HepG2 (cell line): ENCODE data around the gene SSC5D.

ENCODE experiments used
- AHR ChIP-seq: IDR thresholded peaks from 2 replicates; pipeline ENCODE4 v1.6.1; 2018; ENCODE audit warnings: missing genetic modification reagents, missing compliant biosample characterization
- BHLHE40 ChIP-seq: IDR thresholded peaks from 2 replicates; pipeline ENCODE4 v1.6.1; 2011; ENCODE audit warnings: low read length, improper control_type of control experiment
- FOSL2 ChIP-seq: sonication (generic); formaldehyde crosslinking; IDR thresholded peaks from 2 replicates; pipeline ENCODE4 v1.4.0; 2020; ENCODE audit warnings: missing genetic modification reagents
- FOXM1 ChIP-seq: sonication (generic); formaldehyde crosslinking; IDR thresholded peaks from 2 replicates; pipeline ENCODE4 v1.5.0; 2020; ENCODE audit warnings: missing genetic modification reagents
- KDM5A ChIP-seq: fragments of 200-600 bp; sonication (generic); IDR thresholded peaks from 2 replicates; pipeline ENCODE4 v1.7.0; 2018; ENCODE audit warnings: antibody characterized with exemption, mild to moderate bottlenecking, low read length, borderline replicate concordance
- MTA3 ChIP-seq: sonication (generic); formaldehyde crosslinking; IDR thresholded peaks from 2 replicates; pipeline ENCODE4 v1.4.0; 2020; ENCODE audit warnings: missing genetic modification reagents
- RAD21 ChIP-seq: fragments of 450-650 bp; formaldehyde crosslinking; IDR thresholded peaks from 2 replicates; pipeline ENCODE4 v1.5.0; 2020; ENCODE audit warnings: mild to moderate bottlenecking
- TCF7L2 ChIP-seq: IDR thresholded peaks from 2 replicates; pipeline ENCODE4 v1.6.1; 2011; ENCODE audit warnings: mild to moderate bottlenecking, low read depth, low read length, moderate library complexity
- ZNF530 ChIP-seq: sonication (generic); formaldehyde crosslinking; IDR thresholded peaks from 2 replicates; pipeline ENCODE4 v1.5.0; 2020; ENCODE audit warnings: low read depth, mild to moderate bottlenecking, missing genetic modification reagents
- ZNF709 ChIP-seq: sonication (generic); formaldehyde crosslinking; IDR thresholded peaks from 2 replicates; pipeline ENCODE4 v1.5.0; 2020; ENCODE audit warnings: mild to moderate bottlenecking, missing genetic modification reagents
- ZNF766 ChIP-seq: sonication (generic); formaldehyde crosslinking; IDR thresholded peaks from 2 replicates; pipeline ENCODE4 v1.5.0; 2020; ENCODE audit warnings: missing genetic modification reagents, borderline replicate concordance
- TF ChIP-seq, protein P1 (sequence below): sonication (generic); formaldehyde crosslinking; IDR thresholded peaks from 2 replicates; pipeline ENCODE4 v1.4.0; 2020; ENCODE audit warnings: missing genetic modification reagents
- TF ChIP-seq, protein P2 (sequence below): IDR thresholded peaks from 2 replicates; pipeline ENCODE4 v1.6.1; 2016; ENCODE audit warnings: low read depth

DNA sequence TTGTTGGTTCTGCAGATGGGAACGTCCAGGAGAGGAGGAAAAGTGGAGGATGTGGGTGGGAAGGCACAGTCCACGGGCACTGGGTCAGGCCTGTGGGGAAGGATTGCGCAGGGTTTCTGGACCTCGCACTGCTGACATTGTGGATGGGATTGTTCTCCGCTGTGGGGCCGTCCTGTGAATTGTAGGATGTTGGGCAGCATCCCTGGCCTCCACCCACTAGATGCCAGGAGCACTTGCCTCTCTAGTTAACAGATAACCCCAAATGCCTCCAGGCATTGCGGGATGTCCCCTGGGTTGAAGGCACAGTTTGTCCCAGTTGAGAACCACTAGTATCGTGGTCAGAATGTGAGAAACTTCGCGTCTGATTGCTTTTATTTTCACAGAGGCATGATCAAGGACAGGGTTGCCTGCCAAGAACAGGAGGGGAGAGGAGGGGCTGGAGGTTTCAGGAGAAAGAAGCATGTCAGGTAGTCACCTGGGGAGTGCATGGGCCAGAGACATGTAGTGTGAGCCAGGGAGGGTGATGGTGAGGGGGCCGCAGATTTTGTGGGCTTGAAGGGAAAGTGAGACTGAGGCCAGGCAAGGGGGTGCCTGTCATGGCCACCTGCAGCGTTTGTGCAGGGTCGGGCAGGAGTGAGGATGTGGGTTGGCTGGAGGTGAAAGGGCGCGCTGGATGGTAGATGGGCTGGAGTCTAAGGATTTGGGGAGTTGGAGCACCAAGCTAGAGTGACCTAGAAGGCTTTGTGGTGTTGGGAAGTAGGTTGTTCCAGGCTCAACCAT lies 8.6 kb upstream of the SSC5D start:
- TF ChIP-seq RAD21 (CRISPR knock-in tag), result no peak
- no peak for TF ChIP-seq ZNF709 (CRISPR knock-in tag)
- no peak for TF ChIP-seq BHLHE40
- no peak for TF ChIP-seq FOXM1 (CRISPR knock-in tag)
- TF ChIP-seq ZNF530 (CRISPR knock-in tag), result no peak
- no peak for TF ChIP-seq FOSL2 (CRISPR knock-in tag)
- TF ChIP-seq ZNF766 (CRISPR knock-in tag), result no peak
- no peak for TF ChIP-seq TCF7L2
- TF ChIP-seq, protein P1, sequence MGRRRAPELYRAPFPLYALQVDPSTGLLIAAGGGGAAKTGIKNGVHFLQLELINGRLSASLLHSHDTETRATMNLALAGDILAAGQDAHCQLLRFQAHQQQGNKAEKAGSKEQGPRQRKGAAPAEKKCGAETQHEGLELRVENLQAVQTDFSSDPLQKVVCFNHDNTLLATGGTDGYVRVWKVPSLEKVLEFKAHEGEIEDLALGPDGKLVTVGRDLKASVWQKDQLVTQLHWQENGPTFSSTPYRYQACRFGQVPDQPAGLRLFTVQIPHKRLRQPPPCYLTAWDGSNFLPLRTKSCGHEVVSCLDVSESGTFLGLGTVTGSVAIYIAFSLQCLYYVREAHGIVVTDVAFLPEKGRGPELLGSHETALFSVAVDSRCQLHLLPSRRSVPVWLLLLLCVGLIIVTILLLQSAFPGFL (CRISPR knock-in tag), result no peak
- TF ChIP-seq MTA3 (CRISPR knock-in tag), result no peak
- TF ChIP-seq KDM5A, result no peak
- TF ChIP-seq AHR (CRISPR knock-in tag), result no peak
- TF ChIP-seq, protein P2, sequence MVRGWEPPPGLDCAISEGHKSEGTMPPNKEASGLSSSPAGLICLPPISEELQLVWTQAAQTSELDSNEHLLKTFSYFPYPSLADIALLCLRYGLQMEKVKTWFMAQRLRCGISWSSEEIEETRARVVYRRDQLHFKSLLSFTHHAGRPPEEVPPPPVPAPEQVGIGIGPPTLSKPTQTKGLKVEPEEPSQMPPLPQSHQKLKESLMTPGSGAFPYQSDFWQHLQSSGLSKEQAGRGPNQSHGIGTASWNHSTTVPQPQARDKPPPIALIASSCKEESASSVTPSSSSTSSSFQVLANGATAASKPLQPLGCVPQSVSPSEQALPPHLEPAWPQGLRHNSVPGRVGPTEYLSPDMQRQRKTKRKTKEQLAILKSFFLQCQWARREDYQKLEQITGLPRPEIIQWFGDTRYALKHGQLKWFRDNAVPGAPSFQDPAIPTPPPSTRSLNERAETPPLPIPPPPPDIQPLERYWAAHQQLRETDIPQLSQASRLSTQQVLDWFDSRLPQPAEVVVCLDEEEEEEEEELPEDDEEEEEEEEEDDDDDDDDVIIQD, result no peak
